HepG2 (cell line): ENCODE measurements around the gene SIMC1. TPM values are rescaled to one million over a fixed set of nuclear protein-coding genes. Genes with fewer than 3 reads are reported as not detected.

ENCODE experiments used
- ATAC-seq: fragments of 200-7000 bp; cut with Tn5 transposase; 3 replicates; pipeline ENCODE4 v1.9.1; 2020; ENCODE audit warnings: mild to moderate bottlenecking, moderate library complexity
- BruUV-seq: library from RNA; stranded (reverse); fragments of 400-500 nt; replicated peaks from 2 replicates; lab custom pipeline; 2021; lab: Mats Ljungman, UMichigan
- CTCF ChIA-PET: fragments of 300-600 bp; formaldehyde crosslinking; extraction: SDS; loops from one replicate; lab custom pipeline; 2021; ENCODE audit warnings: low total read pairs, inconsistent platforms, low intra/inter-chr PET ratio; lab: Yijun Ruan, JAX
- POLR2A ChIA-PET: fragments of 350-600 bp; sonication (Branson Sonifier 250); formaldehyde crosslinking; loops from one replicate; lab custom pipeline; 2020; ENCODE audit warnings: antibody characterized with exemption, inconsistent platforms; lab: Yijun Ruan, JAX
- DNase-seq: peaks from one replicate; pipeline ENCODE4 v3.0.0-alpha.2; 2015; ENCODE audit warnings: low spot score
- FAIRE-seq: peaks from 3 replicates; lab custom pipeline; 2011; peaks lifted over from hg19 to GRCh38; lab: Jason Lieb, UNC
- H2AFZ ChIP-seq: one replicate; pipeline ENCODE4 v1.6.1; 2011; ENCODE audit warnings: low read length, inconsistent platforms
- H3K27ac ChIP-seq: fragments of 300-600 bp; 3 replicates; pipeline ENCODE4 v1.8.0; 2011; ENCODE audit warnings: mixed run types, mild to moderate bottlenecking, mixed read lengths, low read length, inconsistent platforms; ENCODE audit not compliant: insufficient read depth; ENCODE audit errors: extremely low read length
- H3K27me3 ChIP-seq, 2 experiments: fragments of 200-600 bp in 1 of 2; 2 replicates in 1 of 2; 3 replicates in 1 of 2; pipeline versions ENCODE4 v1.6.0 to v1.8.0; 2011; ENCODE audit warnings: low read length in 2 of 2, mild to moderate bottlenecking in 2 of 2, moderate library complexity in 2 of 2, inconsistent platforms in 1 of 2; ENCODE audit not compliant: insufficient read depth in 2 of 2, control insufficient read depth in 1 of 2
- H3K36me3 ChIP-seq, 2 experiments: fragments of 200-600 bp in 1 of 2; replicated peaks in 1 of 2; 2 replicates in 1 of 2; 3 replicates in 1 of 2; pipeline versions ENCODE4 v1.5.1 to v1.8.0; 2011; ENCODE audit warnings: low read length in 2 of 2, inconsistent platforms in 1 of 2; ENCODE audit not compliant: insufficient read depth in 2 of 2, control insufficient read depth in 1 of 2
- H3K4me1 ChIP-seq: 2 replicates; pipeline ENCODE4 v1.5.1; 2012; ENCODE audit warnings: low read length, inconsistent platforms; ENCODE audit not compliant: insufficient read depth
- H3K4me2 ChIP-seq: 2 replicates; pipeline ENCODE4 v1.6.0; 2011; ENCODE audit warnings: low read depth, low read length, inconsistent platforms
- H3K4me3 ChIP-seq, 3 experiments: fragments of 200-600 bp in 1 of 3; sonication (generic), shearing (Covaris generic) in 1 of 3; replicated peaks in 1 of 3; 2 replicates each; pipeline ENCODE4 v1.5.1; 2011 to 2016; ENCODE audit warnings: low read length in 3 of 3, inconsistent platforms in 2 of 3, low read depth in 2 of 3, mild to moderate bottlenecking in 2 of 3, control low read depth in 1 of 3, mixed read lengths in 1 of 3; ENCODE audit not compliant: insufficient read depth in 1 of 3
- H3K79me2 ChIP-seq: one replicate; pipeline ENCODE4 v1.6.1; 2011; ENCODE audit warnings: low read length, inconsistent platforms; ENCODE audit not compliant: insufficient read depth
- H3K9ac ChIP-seq: 2 replicates; pipeline ENCODE4 v1.6.0; 2011; ENCODE audit warnings: mild to moderate bottlenecking, low read depth, low read length, inconsistent platforms; ENCODE audit not compliant: insufficient read depth
- H3K9me3 ChIP-seq: 2 replicates; pipeline ENCODE4 v1.5.1; 2012; ENCODE audit warnings: mild to moderate bottlenecking, low read length
- H4K20me1 ChIP-seq: 2 replicates; pipeline ENCODE4 v1.6.0; 2011; ENCODE audit warnings: inconsistent platforms, mild to moderate bottlenecking, low read length, moderate library complexity; ENCODE audit not compliant: insufficient read depth
- DNMT3B ChIP-seq: conservative IDR thresholded peaks from 2 replicates; pipeline ENCODE4 v1.6.1; 2016; ENCODE audit warnings: missing biosample characterization, control low read depth
- GABPB1 ChIP-seq: IDR thresholded peaks from 2 replicates; pipeline ENCODE4 v1.6.1; 2016; ENCODE audit warnings: mild to moderate bottlenecking, missing genetic modification reagents, moderate library complexity, missing compliant biosample characterization
- HIVEP1 ChIP-seq: sonication (generic); formaldehyde crosslinking; IDR thresholded peaks from 2 replicates; pipeline ENCODE4 v1.4.0; 2020; ENCODE audit warnings: mild to moderate bottlenecking, missing genetic modification reagents
- JARID2 ChIP-seq: sonication (generic); formaldehyde crosslinking; IDR thresholded peaks from 2 replicates; pipeline ENCODE4 v1.8.1; 2023; ENCODE audit warnings: missing genetic modification reagents, inconsistent platforms; ENCODE audit not compliant: insufficient replicate concordance
- SMAD1 ChIP-seq: sonication (generic); formaldehyde crosslinking; IDR thresholded peaks from 2 replicates; pipeline ENCODE4 v1.4.0; 2020; ENCODE audit warnings: missing genetic modification reagents, low read depth, mild to moderate bottlenecking, borderline replicate concordance
- YEATS4 ChIP-seq: sonication (generic); formaldehyde crosslinking; IDR thresholded peaks from 2 replicates; pipeline ENCODE4 v1.4.0; 2020; ENCODE audit warnings: missing genetic modification reagents, borderline replicate concordance
- ZFAT ChIP-seq: sonication (generic); formaldehyde crosslinking; conservative IDR thresholded peaks from 2 replicates; pipeline ENCODE4 v1.8.1; 2023; ENCODE audit warnings: missing genetic modification reagents, inconsistent platforms
- ZFP90 ChIP-seq: sonication (generic); formaldehyde crosslinking; IDR thresholded peaks from 2 replicates; pipeline ENCODE4 v1.8.0; 2022; ENCODE audit warnings: missing genetic modification reagents, mild to moderate bottlenecking, inconsistent platforms, borderline replicate concordance
- ZNF143 ChIP-seq: sonication (generic); formaldehyde crosslinking; IDR thresholded peaks from 2 replicates; pipeline ENCODE4 v1.4.0; 2020; ENCODE audit warnings: missing genetic modification reagents
- ZNF232 ChIP-seq: sonication (generic); formaldehyde crosslinking; IDR thresholded peaks from 2 replicates; pipeline ENCODE4 v1.4.0; 2020; ENCODE audit warnings: missing genetic modification reagents, borderline replicate concordance
- WGBS: methylation state at CpG from one replicate; pipeline ENCODE4 v1.1.6; 2017; ENCODE audit warnings: low lambda C conversion rate; 5-methylcytosine and 5-hydroxymethylcytosine counted together
- in situ Hi-C: cut with HindIII; loops from 2 replicates; pipeline ENCODE4 v1.10.0; 2017; ENCODE audit warnings: low pct_unique_long_range_greater_than_20kb; ENCODE audit not compliant: extremely low pct_ligation_motif_present
- intact Hi-C: fragments of 100-400 bp; cut with micrococcal nuclease; formaldehyde crosslinking; loops from one replicate; pipeline ENCODE4 v1.10.0; 2022; ENCODE audit not compliant: unreplicated experiment
- polyA plus RNA-seq, 8 experiments: library from polyadenylated mRNA; depleted of rRNA in 3 of 8; stranded (reverse) in 7 of 8; unstranded in 1 of 8; fragments of >200 nt; fragmentation: Illumina TruSeq in 4 of 8; extraction: Trizol in 4 of 8; gene quantifications; 2 replicates each; pipeline versions ENCODE4 v1.2.1 to v1.2.3, GENCODE V29; 2011 to 2016; ENCODE audit warnings: low read depth in 4 of 8, missing spikeins in 1 of 8, mixed read lengths in 1 of 8; ENCODE audit not compliant: insufficient read depth in 1 of 8
- total RNA-seq, 5 experiments: library from RNA; depleted of rRNA; stranded (reverse); fragments of >200 nt; fragmentation: Illumina TruSeq; extraction: Trizol; gene quantifications; 2 replicates each; pipeline ENCODE4 v1.2.3, GENCODE V29; 2016; ENCODE audit warnings: low read depth in 1 of 5
- TF ChIP-seq, protein P1 (sequence below): sonication (generic); formaldehyde crosslinking; IDR thresholded peaks from 2 replicates; pipeline ENCODE4 v1.5.1; 2020; ENCODE audit warnings: mild to moderate bottlenecking, missing genetic modification reagents, moderate library complexity
- TF ChIP-seq, protein P2 (sequence below): sonication (generic); formaldehyde crosslinking; IDR thresholded peaks from 2 replicates; pipeline ENCODE4 v1.8.0; 2022; ENCODE audit warnings: missing genetic modification reagents, mild to moderate bottlenecking, borderline replicate concordance
- TF ChIP-seq, protein P3 (sequence below): sonication (generic); formaldehyde crosslinking; IDR thresholded peaks from 2 replicates; pipeline ENCODE4 v1.4.0; 2020; ENCODE audit warnings: mild to moderate bottlenecking, missing genetic modification reagents

Gene SIMC1
- total and polyA plus RNA-seq, 2 of the 13 experiments (the other 11 are each of a cell fraction or from before 2014, with no cell fraction given): 5.4 to 6.8 TPM

DNA sequence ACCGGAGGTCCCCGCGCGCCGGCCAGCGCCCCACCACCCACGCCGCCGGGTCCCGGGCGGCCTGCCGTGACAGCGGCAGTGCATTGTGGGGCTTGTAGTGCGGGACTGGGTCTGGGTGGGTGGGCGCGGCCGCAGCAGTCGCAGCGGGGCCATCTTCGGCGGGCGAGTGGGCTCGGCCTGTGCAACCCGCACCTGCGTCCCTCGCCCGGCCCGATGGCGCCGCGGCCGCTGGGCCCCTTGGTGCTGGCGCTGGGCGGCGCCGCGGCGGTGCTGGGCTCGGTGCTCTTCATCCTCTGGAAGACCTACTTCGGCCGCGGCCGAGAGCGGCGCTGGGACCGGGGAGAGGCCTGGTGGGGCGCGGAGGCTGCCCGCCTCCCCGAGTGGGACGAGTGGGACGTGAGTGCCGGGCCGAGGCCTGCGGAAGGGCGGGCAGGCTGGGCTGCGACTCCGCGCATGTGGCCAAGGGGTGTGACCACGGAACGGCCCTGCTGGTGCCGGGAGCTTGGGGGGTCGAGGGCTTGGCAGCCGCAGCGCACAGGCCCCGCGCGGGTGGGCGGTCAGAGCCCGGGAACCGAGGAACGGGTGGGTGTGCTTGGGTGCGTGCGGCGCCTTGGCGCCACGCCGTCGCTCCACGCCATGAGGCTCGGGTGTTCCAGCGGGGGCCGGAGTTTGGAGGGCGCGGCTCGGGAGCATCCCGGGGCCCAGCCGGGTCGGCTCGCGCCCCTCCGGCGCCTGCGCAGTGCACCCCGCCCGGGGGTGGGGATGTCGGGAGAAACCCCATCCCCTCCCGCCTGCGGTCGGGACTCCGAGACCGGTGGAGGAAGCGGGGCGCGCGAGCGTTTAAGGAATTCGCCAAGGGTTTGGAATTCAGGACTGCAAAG, 127.4 kb downstream of the SIMC1 start, which contains the start of gene ARL10 (continued):
- TF ChIP-seq ZNF143 (CRISPR knock-in tag) (peak; percentile 74), YEATS4 (peak; percentile 39; the same call in 1 of the 2 replicates), GABPB1 (peak; percentile 32; the same call in 1 of the 2 replicates)
- TF ChIP-seq, protein P1, sequence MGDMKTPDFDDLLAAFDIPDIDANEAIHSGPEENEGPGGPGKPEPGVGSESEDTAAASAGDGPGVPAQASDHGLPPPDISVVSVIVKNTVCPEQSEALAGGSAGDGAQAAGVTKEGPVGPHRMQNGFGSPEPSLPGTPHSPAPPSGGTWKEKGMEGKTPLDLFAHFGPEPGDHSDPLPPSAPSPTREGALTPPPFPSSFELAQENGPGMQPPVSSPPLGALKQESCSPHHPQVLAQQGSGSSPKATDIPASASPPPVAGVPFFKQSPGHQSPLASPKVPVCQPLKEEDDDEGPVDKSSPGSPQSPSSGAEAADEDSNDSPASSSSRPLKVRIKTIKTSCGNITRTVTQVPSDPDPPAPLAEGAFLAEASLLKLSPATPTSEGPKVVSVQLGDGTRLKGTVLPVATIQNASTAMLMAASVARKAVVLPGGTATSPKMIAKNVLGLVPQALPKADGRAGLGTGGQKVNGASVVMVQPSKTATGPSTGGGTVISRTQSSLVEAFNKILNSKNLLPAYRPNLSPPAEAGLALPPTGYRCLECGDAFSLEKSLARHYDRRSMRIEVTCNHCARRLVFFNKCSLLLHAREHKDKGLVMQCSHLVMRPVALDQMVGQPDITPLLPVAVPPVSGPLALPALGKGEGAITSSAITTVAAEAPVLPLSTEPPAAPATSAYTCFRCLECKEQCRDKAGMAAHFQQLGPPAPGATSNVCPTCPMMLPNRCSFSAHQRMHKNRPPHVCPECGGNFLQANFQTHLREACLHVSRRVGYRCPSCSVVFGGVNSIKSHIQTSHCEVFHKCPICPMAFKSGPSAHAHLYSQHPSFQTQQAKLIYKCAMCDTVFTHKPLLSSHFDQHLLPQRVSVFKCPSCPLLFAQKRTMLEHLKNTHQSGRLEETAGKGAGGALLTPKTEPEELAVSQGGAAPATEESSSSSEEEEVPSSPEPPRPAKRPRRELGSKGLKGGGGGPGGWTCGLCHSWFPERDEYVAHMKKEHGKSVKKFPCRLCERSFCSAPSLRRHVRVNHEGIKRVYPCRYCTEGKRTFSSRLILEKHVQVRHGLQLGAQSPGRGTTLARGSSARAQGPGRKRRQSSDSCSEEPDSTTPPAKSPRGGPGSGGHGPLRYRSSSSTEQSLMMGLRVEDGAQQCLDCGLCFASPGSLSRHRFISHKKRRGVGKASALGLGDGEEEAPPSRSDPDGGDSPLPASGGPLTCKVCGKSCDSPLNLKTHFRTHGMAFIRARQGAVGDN (CRISPR knock-in tag): no peak

DNA sequence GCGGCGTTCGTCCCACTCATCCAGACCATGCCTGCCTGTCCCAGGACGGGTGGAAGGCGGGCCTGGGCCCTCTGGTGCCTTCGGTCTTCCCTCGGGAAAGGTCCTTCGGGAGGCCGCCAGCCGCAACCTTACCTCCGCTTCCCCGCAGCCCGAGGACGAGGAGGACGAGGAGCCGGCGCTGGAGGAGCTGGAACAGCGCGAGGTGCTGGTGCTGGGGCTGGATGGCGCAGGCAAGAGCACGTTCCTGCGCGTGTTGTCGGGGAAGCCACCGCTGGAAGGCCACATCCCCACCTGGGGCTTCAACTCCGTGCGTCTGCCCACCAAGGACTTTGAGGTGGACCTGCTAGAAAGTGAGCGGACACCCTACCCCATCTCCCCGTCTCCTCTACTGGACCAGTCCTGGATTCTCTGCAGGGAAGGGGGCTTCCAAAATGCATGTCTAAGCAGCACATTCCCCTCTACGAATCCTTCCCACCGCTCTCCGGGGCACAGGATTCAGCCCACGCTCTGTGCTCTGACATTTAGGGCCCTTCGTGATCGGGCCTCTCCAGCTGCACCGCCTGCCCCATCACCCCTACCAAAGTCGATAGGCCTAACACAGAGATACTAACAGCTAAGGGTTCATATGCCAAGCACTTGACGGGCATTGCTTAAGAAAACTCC, 128.1 kb downstream of the SIMC1 start:
- Histone ChIP-seq H3K27ac (no peak overlapping the region), H3K27me3 (peaks cover 3 to 6% of the 10 kb centered on the region in 2 experiments; a peak in 4 of 5 replicates), H3K36me3 (no peaks in the 10 kb centered on the region), H3K9me3 (no peaks in the 10 kb centered on the region), H2AFZ (no peak overlapping the region), H3K9ac (no peak overlapping the region), H3K4me2 (no peak overlapping the region), H3K79me2 (peaks cover 1% of the 10 kb centered on the region), H3K4me3 (no peak overlapping the region), H3K4me1 (peaks cover 57% of the 10 kb centered on the region), H4K20me1 (no peaks in the 10 kb centered on the region)
- ChIA-PET CTCF (no interaction called here), POLR2A (no interaction called here)
- 92% methylated on average over 27 of the region's 38 CpGs for WGBS
- FAIRE-seq (no peak), ATAC-seq (no peak), DNase-seq (no peak)
- no TSS peak for BruUV-seq
- intact Hi-C loops (no loop called here), in situ Hi-C loops (no loop called here)
- no peak for TF ChIP-seq JARID2 (CRISPR knock-in tag)
- TF ChIP-seq ZFP90 (CRISPR knock-in tag): no peak
- TF ChIP-seq, protein P2, sequence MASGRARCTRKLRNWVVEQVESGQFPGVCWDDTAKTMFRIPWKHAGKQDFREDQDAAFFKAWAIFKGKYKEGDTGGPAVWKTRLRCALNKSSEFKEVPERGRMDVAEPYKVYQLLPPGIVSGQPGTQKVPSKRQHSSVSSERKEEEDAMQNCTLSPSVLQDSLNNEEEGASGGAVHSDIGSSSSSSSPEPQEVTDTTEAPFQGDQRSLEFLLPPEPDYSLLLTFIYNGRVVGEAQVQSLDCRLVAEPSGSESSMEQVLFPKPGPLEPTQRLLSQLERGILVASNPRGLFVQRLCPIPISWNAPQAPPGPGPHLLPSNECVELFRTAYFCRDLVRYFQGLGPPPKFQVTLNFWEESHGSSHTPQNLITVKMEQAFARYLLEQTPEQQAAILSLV (CRISPR knock-in tag): no peak
- TF ChIP-seq, protein P3, sequence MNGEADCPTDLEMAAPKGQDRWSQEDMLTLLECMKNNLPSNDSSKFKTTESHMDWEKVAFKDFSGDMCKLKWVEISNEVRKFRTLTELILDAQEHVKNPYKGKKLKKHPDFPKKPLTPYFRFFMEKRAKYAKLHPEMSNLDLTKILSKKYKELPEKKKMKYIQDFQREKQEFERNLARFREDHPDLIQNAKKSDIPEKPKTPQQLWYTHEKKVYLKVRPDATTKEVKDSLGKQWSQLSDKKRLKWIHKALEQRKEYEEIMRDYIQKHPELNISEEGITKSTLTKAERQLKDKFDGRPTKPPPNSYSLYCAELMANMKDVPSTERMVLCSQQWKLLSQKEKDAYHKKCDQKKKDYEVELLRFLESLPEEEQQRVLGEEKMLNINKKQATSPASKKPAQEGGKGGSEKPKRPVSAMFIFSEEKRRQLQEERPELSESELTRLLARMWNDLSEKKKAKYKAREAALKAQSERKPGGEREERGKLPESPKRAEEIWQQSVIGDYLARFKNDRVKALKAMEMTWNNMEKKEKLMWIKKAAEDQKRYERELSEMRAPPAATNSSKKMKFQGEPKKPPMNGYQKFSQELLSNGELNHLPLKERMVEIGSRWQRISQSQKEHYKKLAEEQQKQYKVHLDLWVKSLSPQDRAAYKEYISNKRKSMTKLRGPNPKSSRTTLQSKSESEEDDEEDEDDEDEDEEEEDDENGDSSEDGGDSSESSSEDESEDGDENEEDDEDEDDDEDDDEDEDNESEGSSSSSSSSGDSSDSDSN (CRISPR knock-in tag): no peak
- TF ChIP-seq DNMT3B (CRISPR knock-in tag): no peak
- no peak for TF ChIP-seq HIVEP1 (CRISPR knock-in tag)
- TF ChIP-seq ZFAT (CRISPR knock-in tag): no peak
- no peak for TF ChIP-seq SMAD1 (CRISPR knock-in tag)
- TF ChIP-seq ZNF232 (CRISPR knock-in tag): no peak
